K562 treated with DMSO at 1 percent for 12 hours (cell line): ENCODE measurements around the gene AKAP3. TPM values are rescaled to one million over a fixed set of nuclear protein-coding genes. Genes with fewer than 3 reads are reported as not detected.

Source experiments
- total RNA-seq: library from RNA; unstranded; fragments of 300-600 nt; gene quantifications from 2 replicates; pipeline ENCODE4 v1.2.3, GENCODE V29; 2022; ENCODE audit not compliant: insufficient read depth

AKAP3 gene
- 0.24 and 0.30 TPM in 2 replicates for total RNA-seq

DNA sequence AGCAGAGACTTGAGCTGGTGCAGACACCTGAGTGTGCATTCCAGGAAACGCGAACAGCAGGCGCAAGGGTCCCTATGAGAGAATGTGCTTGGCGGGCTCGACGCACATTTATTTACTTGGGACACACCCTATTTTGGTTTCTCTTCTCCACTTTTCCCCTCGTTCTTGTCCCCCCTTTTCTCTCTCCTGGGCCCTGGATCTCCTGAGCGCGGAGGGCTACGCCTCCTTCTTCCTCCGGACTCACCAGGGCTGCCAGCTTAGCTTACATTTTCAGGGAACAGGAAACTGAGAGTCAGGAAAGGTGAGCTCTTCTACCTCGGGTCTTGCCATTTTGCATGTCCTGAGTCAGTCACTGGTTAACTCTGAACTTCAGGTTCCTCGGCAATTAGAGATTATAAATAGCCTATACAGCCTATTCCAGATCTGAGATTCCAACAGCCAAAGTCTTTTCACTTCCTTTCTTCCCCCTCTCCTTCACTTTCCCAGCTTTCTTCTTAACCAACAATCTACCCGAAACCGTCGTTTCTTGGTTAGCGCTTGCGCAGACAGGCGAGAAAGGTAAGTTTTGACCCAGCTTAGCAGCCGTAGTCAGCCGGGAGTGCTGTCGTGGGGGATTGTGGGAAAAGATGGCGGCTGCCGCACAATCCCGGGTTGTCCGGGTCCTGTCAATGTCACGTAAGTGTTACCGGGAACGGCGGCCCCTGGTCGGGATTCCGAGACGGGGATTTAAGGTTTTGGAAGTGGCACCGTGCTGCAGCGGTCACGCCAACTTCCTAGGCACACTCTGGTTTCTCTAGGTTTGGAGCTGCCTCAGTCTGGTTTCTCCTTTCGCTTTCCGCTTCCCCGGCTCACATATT is at the start of gene AKAP3, which contains the start of gene NDUFA9:
AKAP3 (minus strand) TSS at position 551 of the 857 bp plus-strand sequence. CDS start 10,855 bp downstream, outside the sequence.
NDUFA9 (plus strand) TSS at position 614 of the 857 bp plus-strand sequence; CDS start at position 627, 13 bp downstream.

Other genes starting within 250 kb of the AKAP3 start
- gene FGF6, start 203.2 kb downstream of the AKAP3 start, total RNA-seq: not detected in 2 replicates
- gene RAD51AP1, start 110.2 kb downstream of the AKAP3 start, total RNA-seq: 35.6 and 86.1 TPM in 2 replicates
- gene DYRK4, start 86.8 kb downstream of the AKAP3 start, total RNA-seq: 6.9 and 14.7 TPM in 2 replicates
- gene NDUFA9, start 63 bp upstream of the AKAP3 start, total RNA-seq: 30.6 and 34.1 TPM in 2 replicates
- gene GALNT8, start 71.3 kb upstream of the AKAP3 start, total RNA-seq: 2.8 and 3.2 TPM in 2 replicates